Kidney (tissue), 14 donors: Measurements from ENCODE around the gene PRKACB. TPM values are rescaled to one million over a fixed set of nuclear protein-coding genes. Genes with fewer than 3 reads are reported as not detected.

Source experiments
- DNase-seq, 5 donors: peaks; one replicate each; pipeline ENCODE4 v3.0.0-alpha.2; 2013 to 2020
- FAIRE-seq: peaks from 2 replicates; lab custom pipeline; 2012; peaks lifted over from hg19 to GRCh38; lab: Jason Lieb, UNC
- H3K27ac ChIP-seq, 2 donors: one replicate each; pipeline ENCODE4 v1.7.0; 2013; ENCODE audit warnings: low read depth in 2 of 2, low read length in 2 of 2, inconsistent platforms in 1 of 2
- H3K27me3 ChIP-seq: one replicate; pipeline ENCODE4 v1.7.1; 2013; ENCODE audit warnings: low read length, inconsistent platforms; ENCODE audit not compliant: control insufficient read depth, insufficient read depth
- H3K36me3 ChIP-seq, 3 donors: one replicate each; pipeline versions ENCODE4 v1.7.0 to v1.7.1; 2013; ENCODE audit warnings: low read length in 3 of 3, control low read depth in 1 of 3, inconsistent platforms in 1 of 3; ENCODE audit not compliant: insufficient read depth in 3 of 3, control insufficient read depth in 2 of 3
- H3K4me1 ChIP-seq, 3 donors: one replicate each; pipeline versions ENCODE4 v1.7.0 to v1.7.1; 2013; ENCODE audit warnings: low read length in 3 of 3, inconsistent platforms in 1 of 3, low read depth in 1 of 3; ENCODE audit not compliant: control insufficient read depth in 2 of 3, insufficient read depth in 2 of 3
- H3K4me3 ChIP-seq, 3 donors: one replicate each; pipeline versions ENCODE4 v1.7.0 to v1.8.1; 2013; ENCODE audit warnings: low read length in 3 of 3, control low read depth in 1 of 3, inconsistent platforms in 1 of 3
- H3K9ac ChIP-seq, 3 donors: one replicate each; pipeline versions ENCODE4 v1.7.0 to v1.7.1; 2013; ENCODE audit warnings: low read length in 3 of 3, control low read depth in 1 of 3, inconsistent platforms in 1 of 3
- H3K9me3 ChIP-seq, 3 donors: one replicate each; pipeline versions ENCODE4 v1.7.0 to v1.7.1; 2013; ENCODE audit warnings: low read length in 3 of 3, control low read depth in 1 of 3, inconsistent platforms in 1 of 3; ENCODE audit not compliant: control insufficient read depth in 2 of 3, insufficient read depth in 1 of 3
- CTCF ChIP-seq: IDR thresholded peaks from 3 replicates; pipeline ENCODE4 v1.5.1; 2012; ENCODE audit warnings: mild to moderate bottlenecking, moderate library complexity, borderline replicate concordance; ENCODE audit not compliant: insufficient read depth; ENCODE audit errors: extremely low read depth
- intact Hi-C: fragments of 100-400 bp; cut with DNase I; formaldehyde crosslinking; loops from one replicate; pipeline ENCODE4 v1.11.1; 2022
- polyA plus RNA-seq: library from polyadenylated mRNA; stranded (reverse); fragments of 350-450 nt; fragmentation: Illumina TruSeq; extraction: RNeasy Lipid Tissue Mini Kit (QIAGEN cat#74804); gene quantifications from one replicate; pipeline ENCODE4 v1.2.3, GENCODE V29; 2014; ENCODE audit warnings: low read depth, low replicate concordance; ENCODE audit not compliant: insufficient read depth
- total RNA-seq: library from RNA; stranded (reverse); fragmentation: NEBNext Ultra II Directional; extraction: Animal tissue kit (Norgen Biotek cat#: 25700); gene quantifications from one replicate; pipeline ENCODE4 v1.2.1, GENCODE V29; 2021
- donor health status: control.
- donor health status: control.
- donor health status: control.
- donor health status: control.
- donor health status: control.
- donor health status: DM: yes; HTN: yes; CAD: no.
- donor health status: Normal renal cell carcinoma (clear cell type).

The PRKACB gene
- total and polyA plus RNA-seq, 2 donors from 2014 or later, result 22.4 to 52.5 TPM

GRCh38 chr1:84156210-84156621 lies 12.1 kb downstream of the PRKACB start:
- no peak for FAIRE-seq
- H3K9ac ChIP-seq, result no peak overlapping the region
- no peak overlapping the region for H3K27ac ChIP-seq
- no peak overlapping the region for H3K4me3 ChIP-seq
- H3K4me1 ChIP-seq, result no peaks in the 10 kb centered on the region
- TF ChIP-seq CTCF, result no peak
- H3K36me3 ChIP-seq, result no peaks in the 10 kb centered on the region
- no peaks in the 10 kb centered on the region for H3K9me3 ChIP-seq
- intact Hi-C loops, result no loop called here
- H3K27me3 ChIP-seq, result no peaks in the 10 kb centered on the region
- no peak for DNase-seq

GRCh38 chr1:84159533-84160240 lies 15.6 kb downstream of the PRKACB start:
- FAIRE-seq (no peak), DNase-seq (no peak)
- H3K27me3 ChIP-seq, result no peaks in the 10 kb centered on the region
- H3K36me3 ChIP-seq, result no peaks in the 10 kb centered on the region
- H3K4me3 ChIP-seq, result no peak overlapping the region
- peaks cover 0 to 4% (median 0%) of the 10 kb centered on the region in 3 donors for H3K9me3 ChIP-seq
- intact Hi-C loops, result no loop called here
- peaks cover 0 to 2% (median 0%) of the 10 kb centered on the region in 3 donors for H3K4me1 ChIP-seq
- no peak overlapping the region for H3K9ac ChIP-seq
- no peak overlapping the region for H3K27ac ChIP-seq
- TF ChIP-seq CTCF, result no peak

- Histone ChIP-seq H3K36me3 (no peaks in the 10 kb centered on the region), H3K27me3 (no peaks in the 10 kb centered on the region), H3K9me3 (peaks cover 0 to 4% (median 0%) of the 10 kb centered on the region in 3 donors), H3K9ac (no peak overlapping the region), H3K27ac (no peak overlapping the region), H3K4me3 (no peak overlapping the region), H3K4me1 (peaks cover 0 to 2% (median 0%) of the 10 kb centered on the region in 3 donors)
- TF ChIP-seq CTCF, result no peak
- no peak for FAIRE-seq
- no peak for DNase-seq
- intact Hi-C loops, result no loop called here
Observed at GRCh38 chr1:84162295-84162694, 18.2 kb downstream of the PRKACB start.
